ENCODE measurements around the gene AIMP1. TPM values are rescaled to one million over a fixed set of nuclear protein-coding genes. Genes with fewer than 3 reads are reported as not detected.

Gene AIMP1
- total and polyA plus RNA-seq, 10 of the 15 experiments (the other 5 are each of a cell fraction or from before 2014, with no cell fraction given): 18.6 to 131 (median 56.5) TPM

DNA sequence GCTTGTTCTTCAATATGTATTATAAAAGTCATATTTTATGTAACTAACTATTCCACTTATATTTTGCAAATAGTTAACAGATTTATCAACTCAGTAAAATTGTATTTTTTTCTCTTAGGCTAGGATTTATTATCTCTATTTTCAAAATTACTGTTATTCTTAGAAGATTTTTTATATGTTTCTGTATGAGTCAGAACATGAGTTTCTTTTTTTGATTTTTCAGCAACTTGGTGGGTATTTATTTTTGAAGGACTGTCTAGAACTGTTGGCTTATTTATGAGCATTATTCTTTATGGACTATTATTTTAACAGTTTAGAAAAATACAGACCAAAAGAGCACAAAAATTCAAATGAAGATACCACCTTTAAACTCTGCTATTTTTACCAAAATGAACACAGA lies 6.8 kb downstream of the AIMP1 start:
- no peak overlapping the region for H3K27ac ChIP-seq (ENCODE audit: control insufficient read depth, insufficient read depth)
- no peaks in the 10 kb centered on the region for H3K27me3 ChIP-seq (replicated peaks in 1 of 2; ENCODE audit: control insufficient read depth in 2 of 2, insufficient read depth in 2 of 2, low read length in 1 of 2)
- peaks cover 47% of the 10 kb centered on the region for H3K79me2 ChIP-seq (ENCODE audit: control insufficient read depth, insufficient read depth, low read length)
- peaks cover 2% of the 10 kb centered on the region; the same call in 2 of the 3 replicates for H3K9me3 ChIP-seq (replicated peaks; ENCODE audit: control insufficient read depth, insufficient read depth, low read length)
- in situ Hi-C loops (cut with MboI): no loop called here
- peaks cover 0 to 10% of the 10 kb centered on the region in 2 experiments; a peak in 2 of 4 replicates for H3K36me3 ChIP-seq (ENCODE audit: control insufficient read depth in 2 of 2, insufficient read depth in 2 of 2, low read length in 1 of 2)
- no peak for DNase-seq (ENCODE audit: low read depth, low spot score)
- intact Hi-C loops (cut with micrococcal nuclease; ENCODE audit: unreplicated experiment): no loop called here
- ChIA-PET RAD21 (ENCODE audit: unreplicated experiment) (interaction anchor here (0.8 kb wide), 1 partner anchor 57 kb away, joined by 5 read pairs; no protein-coding TSS in a partner anchor), SMC1A (ENCODE audit: uncharacterized antibody, unreplicated experiment) (interaction anchor here (0.7 kb wide), 2 partner anchors 21 to 270 kb away, joined by 3 to 4 read pairs; no protein-coding TSS in a partner anchor), CTCF (no interaction called here), POLR2A (no interaction called here)
- no peak overlapping the region for H3K4me3 ChIP-seq
- no peak for FAIRE-seq
- no TSS peak for BruUV-seq (replicated peaks)
- H3K9ac ChIP-seq (ENCODE audit: control insufficient read depth, insufficient read depth, low read length): no peak overlapping the region
- no peak overlapping the region for H2AFZ ChIP-seq (ENCODE audit: control insufficient read depth, low read depth, low read length)
- peak; percentile 38; the same call in 2 of the 3 replicates for ATAC-seq
- H3K4me2 ChIP-seq (ENCODE audit: control insufficient read depth, insufficient read depth): 0 out of 2 replicates have a peak overlapping the region, but pooled peaks have one; percentile 22
- H4K20me1 ChIP-seq (ENCODE audit: control insufficient read depth, insufficient read depth): no peaks in the 10 kb centered on the region
- peak; percentile 64 for TF ChIP-seq JUNB (IDR thresholded peaks at IDR 0.05)
- no peak for TF ChIP-seq EZH2 (IDR thresholded peaks at IDR 0.05; ENCODE audit: borderline replicate concordance, control insufficient read depth, low read depth, low read length)
- peaks cover 3% of the 10 kb centered on the region; the same call in 1 of the 2 replicates for H3K4me1 ChIP-seq (ENCODE audit: control insufficient read depth, insufficient read depth, low read length)

- no peak overlapping the region for H3K4me2 ChIP-seq (ENCODE audit: control insufficient read depth, insufficient read depth)
- intact Hi-C loops (cut with micrococcal nuclease; ENCODE audit: unreplicated experiment) (no loop called here), in situ Hi-C loops (cut with MboI) (no loop called here)
- peaks cover 20% of the 10 kb centered on the region for H3K79me2 ChIP-seq (ENCODE audit: control insufficient read depth, insufficient read depth, low read length)
- H2AFZ ChIP-seq (ENCODE audit: control insufficient read depth, low read depth, low read length): no peak overlapping the region
- ChIA-PET RAD21 (ENCODE audit: unreplicated experiment) (no interaction called here), POLR2A (no interaction called here), SMC1A (ENCODE audit: uncharacterized antibody, unreplicated experiment) (no interaction called here), CTCF (interaction anchor here (1.2 to 1.3 kb wide), 2 partner anchors 57 to 60 kb away, joined by 3 to 4 read pairs; no protein-coding TSS in a partner anchor)
- ATAC-seq (no peak), FAIRE-seq (no peak), DNase-seq (ENCODE audit: low read depth, low spot score) (no peak)
- peaks cover 3% of the 10 kb centered on the region; the same call in 1 of the 2 replicates for H3K4me1 ChIP-seq (ENCODE audit: control insufficient read depth, insufficient read depth, low read length)
- no peak overlapping the region for H3K4me3 ChIP-seq
- no peaks in the 10 kb centered on the region for H4K20me1 ChIP-seq (ENCODE audit: control insufficient read depth, insufficient read depth)
- no peak overlapping the region for H3K27ac ChIP-seq (ENCODE audit: control insufficient read depth, insufficient read depth)
- H3K36me3 ChIP-seq (ENCODE audit: control insufficient read depth in 2 of 2, insufficient read depth in 2 of 2, low read length in 1 of 2): peaks cover 0 to 13% of the 10 kb centered on the region in 2 experiments
- H3K9ac ChIP-seq (ENCODE audit: control insufficient read depth, insufficient read depth, low read length): no peak overlapping the region
- BruUV-seq (replicated peaks): no TSS peak
- H3K9me3 ChIP-seq (replicated peaks; ENCODE audit: control insufficient read depth, insufficient read depth, low read length): peaks cover under 1% of the 10 kb centered on the region; the same call in 2 of the 3 replicates
- no peaks in the 10 kb centered on the region for H3K27me3 ChIP-seq (replicated peaks in 1 of 2; ENCODE audit: control insufficient read depth in 2 of 2, insufficient read depth in 2 of 2, low read length in 1 of 2)
- TF ChIP-seq CHD4 (IDR thresholded peaks at IDR 0.05): no peak
- no peak for TF ChIP-seq ATF2 (IDR thresholded peaks at IDR 0.05; ENCODE audit: low read length)
- no peak for TF ChIP-seq ZZZ3 (IDR thresholded peaks at IDR 0.05; ENCODE audit: control insufficient read depth, insufficient read length, low read depth)
- TF ChIP-seq ZBED1 (IDR thresholded peaks at IDR 0.05; ENCODE audit: borderline replicate concordance): no peak
- no peak for TF ChIP-seq HDAC6 (IDR thresholded peaks at IDR 0.05; ENCODE audit: unreplicated experiment)
- no peak for TF ChIP-seq RFX5 (IDR thresholded peaks at IDR 0.05; ENCODE audit: low read depth, low read length)
- no peak for TF ChIP-seq TARDBP (IDR thresholded peaks at IDR 0.05; ENCODE audit: borderline replicate concordance)
- no peak for TF ChIP-seq ETV6 (conservative IDR thresholded peaks at IDR 0.05 in 1 of 2, IDR thresholded peaks at IDR 0.05 in 1 of 2; ENCODE audit: borderline replicate concordance in 1 of 2, low read depth in 1 of 2)
- TF ChIP-seq, protein P1, sequence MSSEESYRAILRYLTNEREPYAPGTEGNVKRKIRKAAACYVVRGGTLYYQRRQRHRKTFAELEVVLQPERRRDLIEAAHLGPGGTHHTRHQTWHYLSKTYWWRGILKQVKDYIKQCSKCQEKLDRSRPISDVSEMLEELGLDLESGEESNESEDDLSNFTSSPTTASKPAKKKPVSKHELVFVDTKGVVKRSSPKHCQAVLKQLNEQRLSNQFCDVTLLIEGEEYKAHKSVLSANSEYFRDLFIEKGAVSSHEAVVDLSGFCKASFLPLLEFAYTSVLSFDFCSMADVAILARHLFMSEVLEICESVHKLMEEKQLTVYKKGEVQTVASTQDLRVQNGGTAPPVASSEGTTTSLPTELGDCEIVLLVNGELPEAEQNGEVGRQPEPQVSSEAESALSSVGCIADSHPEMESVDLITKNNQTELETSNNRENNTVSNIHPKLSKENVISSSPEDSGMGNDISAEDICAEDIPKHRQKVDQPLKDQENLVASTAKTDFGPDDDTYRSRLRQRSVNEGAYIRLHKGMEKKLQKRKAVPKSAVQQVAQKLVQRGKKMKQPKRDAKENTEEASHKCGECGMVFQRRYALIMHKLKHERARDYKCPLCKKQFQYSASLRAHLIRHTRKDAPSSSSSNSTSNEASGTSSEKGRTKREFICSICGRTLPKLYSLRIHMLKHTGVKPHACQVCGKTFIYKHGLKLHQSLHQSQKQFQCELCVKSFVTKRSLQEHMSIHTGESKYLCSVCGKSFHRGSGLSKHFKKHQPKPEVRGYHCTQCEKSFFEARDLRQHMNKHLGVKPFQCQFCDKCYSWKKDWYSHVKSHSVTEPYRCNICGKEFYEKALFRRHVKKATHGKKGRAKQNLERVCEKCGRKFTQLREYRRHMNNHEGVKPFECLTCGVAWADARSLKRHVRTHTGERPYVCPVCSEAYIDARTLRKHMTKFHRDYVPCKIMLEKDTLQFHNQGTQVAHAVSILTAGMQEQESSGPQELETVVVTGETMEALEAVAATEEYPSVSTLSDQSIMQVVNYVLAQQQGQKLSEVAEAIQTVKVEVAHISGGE (CRISPR knock-in tag; IDR thresholded peaks at IDR 0.05): no peak
- no peak for TF ChIP-seq MTA2 (IDR thresholded peaks at IDR 0.05; ENCODE audit: low read depth)
- TF ChIP-seq FOXM1 (IDR thresholded peaks at IDR 0.05; ENCODE audit: low read depth, low read length): no peak
- TF ChIP-seq CHD2 (IDR thresholded peaks at IDR 0.05; ENCODE audit: borderline replicate concordance, low read depth, low read length): no peak
- no peak for TF ChIP-seq SUZ12 (IDR thresholded peaks at IDR 0.05; ENCODE audit: unreplicated experiment)
These were observed 9.4 kb downstream of the AIMP1 start for GRCh38 chr4:106325800-106326199.
